NCI-H2227 (cell line): ENCODE measurements around the gene SEMA4D.

Experiments
- DNase-seq: peaks from one replicate; lab custom pipeline; 2025; ENCODE audit not compliant: unreplicated experiment; lab: John Stamatoyannopoulos, UW

Gene SEMA4D

DNA sequence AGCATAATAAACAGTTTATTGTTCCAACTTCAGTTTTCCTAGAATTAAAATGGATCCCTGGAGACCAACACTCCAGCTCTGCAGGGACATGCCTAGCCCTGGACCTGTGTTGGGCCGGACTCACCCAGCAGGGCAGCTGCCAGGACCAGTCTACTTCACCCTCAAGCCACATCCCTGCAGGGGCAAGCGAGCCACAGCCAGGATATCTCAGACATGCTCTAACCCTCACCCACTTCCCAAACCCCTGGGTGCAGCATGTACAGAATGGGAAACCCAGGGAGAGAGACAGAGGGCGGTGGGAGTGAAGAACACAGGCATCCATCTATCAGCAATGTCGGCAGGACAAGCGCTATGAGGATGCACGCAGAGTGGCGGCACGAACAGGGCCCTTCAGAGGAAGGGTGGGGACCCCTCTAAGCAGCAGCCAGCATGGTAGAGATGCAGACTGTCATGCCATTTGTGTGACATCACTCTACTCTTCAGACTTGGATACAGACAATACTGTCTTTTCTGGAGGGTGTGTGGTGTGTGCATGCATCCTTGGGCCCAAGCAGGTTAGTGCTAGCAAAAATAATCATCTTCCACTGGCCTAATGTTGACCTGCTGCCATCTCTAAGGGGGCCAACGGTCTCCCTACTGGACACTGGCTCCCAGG is 83.1 kb downstream of the SEMA4D start:
- no peak for DNase-seq

GRCh38 chr9:89413963-89414638 is 83.8 kb downstream of the SEMA4D start:
- no peak for DNase-seq

- DNase-seq: peak; percentile 69
Measured at GRCh38 chr9:89412951-89413350, 85.0 kb downstream of the SEMA4D start.

DNA sequence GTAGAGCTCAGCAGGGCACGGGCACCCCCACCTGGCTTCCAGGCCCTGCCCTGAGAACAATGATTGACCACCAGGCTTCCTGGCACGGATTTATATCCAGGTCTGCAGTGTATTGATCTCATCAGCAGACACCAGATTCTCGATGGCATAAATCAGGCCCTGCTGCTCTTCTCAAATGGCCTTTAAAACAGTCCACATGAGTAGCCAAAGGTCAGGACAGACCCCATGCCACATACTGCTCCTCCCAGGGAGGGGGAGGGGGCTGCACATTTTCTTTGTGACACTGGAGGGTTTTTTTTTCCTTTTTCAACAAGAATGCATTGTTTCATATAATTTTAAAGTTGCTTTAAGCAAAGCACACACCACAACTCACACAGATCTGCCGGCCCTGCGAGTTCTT is 85.4 kb downstream of the SEMA4D start:
- DNase-seq: no peak

- DNase-seq: no peak
Measured at GRCh38 chr9:89411759-89412158, 86.2 kb downstream of the SEMA4D start.

GRCh38 chr9:89410641-89411350 is 87.1 kb downstream of the SEMA4D start:
- no peak for DNase-seq

GRCh38 chr9:89410022-89410421 is 87.9 kb downstream of the SEMA4D start:
- DNase-seq: no peak

GRCh38 chr9:89409466-89409865 is 88.4 kb downstream of the SEMA4D start:
- no peak for DNase-seq

DNA sequence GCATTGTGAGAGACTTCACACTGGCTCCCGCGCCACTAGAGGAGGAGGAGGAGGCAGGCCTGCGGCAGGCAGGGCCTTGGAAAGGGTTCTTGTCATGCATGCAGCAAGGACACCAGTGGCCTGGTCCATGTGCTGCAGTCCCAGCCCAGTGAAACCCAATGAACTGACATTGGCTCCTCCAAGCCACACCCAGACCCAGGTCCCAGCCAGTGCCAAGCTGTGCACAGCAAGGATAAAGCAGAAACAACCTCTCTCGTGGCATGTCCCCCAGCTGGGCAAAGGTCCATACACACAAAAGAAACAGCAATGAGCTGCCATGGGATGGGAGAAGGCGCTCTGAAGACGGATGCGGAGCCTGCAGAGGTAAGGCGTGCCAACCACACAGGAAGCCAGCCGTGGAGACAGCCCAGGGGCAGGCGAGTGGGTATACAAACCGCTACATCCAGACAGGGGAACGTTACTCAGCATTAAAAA is 89.2 kb downstream of the SEMA4D start:
- DNase-seq: no peak

- no peak for DNase-seq
Measured at GRCh38 chr9:89407070-89407469, 90.8 kb downstream of the SEMA4D start.

GRCh38 chr9:89405826-89406225 is 92.1 kb downstream of the SEMA4D start:
- no peak for DNase-seq

DNA sequence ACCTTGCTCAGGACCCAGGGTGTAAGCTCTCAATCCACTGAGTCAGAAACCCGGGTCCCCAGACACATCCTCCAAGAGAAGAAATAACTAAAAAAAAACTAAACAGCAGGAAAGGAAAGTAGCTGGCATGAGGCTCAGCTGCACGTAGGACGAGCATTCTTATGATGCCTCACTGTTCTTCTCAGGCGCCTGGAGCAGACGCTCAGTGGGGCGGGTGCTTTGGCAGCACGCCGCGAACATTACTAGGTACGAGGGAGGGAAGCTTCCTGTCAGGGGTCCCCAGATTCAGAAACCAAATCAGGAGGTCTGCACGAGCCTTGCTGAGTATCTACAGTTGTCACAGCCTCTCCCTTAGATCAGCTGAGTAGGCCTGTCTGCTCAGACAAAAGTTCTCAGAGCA is 93.8 kb downstream of the SEMA4D start:
- no peak for DNase-seq

DNA sequence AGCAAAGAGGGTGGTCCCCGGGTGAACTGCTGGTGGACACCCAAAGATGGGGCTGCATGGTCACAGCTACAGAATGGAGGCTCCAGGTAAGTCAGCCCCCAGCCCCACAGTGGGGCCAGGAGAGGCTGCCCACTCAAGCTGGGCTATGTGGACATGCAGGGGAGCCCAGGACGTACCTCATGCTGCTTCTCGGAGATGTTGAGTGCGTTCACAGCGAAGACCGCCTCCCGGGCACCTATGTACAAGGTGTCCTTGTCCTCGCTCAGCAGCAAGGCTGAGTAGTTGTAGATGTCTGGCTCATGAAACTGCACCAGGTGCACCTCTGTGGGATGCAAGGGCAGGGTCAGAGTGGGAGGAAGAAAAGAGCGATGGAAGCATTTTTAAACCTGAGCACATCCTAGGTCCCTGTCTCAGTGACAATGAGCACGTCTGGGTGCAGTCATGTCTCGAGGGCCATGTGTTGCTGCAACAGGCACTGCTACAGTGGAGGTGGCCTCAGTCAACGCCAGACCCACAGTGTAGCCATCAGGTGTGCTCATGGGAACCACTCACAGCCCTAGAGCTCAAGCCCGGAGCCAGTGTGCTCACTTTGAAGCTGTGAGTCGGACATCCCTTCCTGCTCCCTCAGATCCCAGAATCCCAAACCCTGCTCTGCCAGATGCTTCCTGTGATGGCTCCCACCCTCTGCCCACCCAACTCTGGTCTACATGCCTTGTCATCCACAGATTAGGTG is 95.1 kb downstream of the SEMA4D start:
- no peak for DNase-seq

DNA sequence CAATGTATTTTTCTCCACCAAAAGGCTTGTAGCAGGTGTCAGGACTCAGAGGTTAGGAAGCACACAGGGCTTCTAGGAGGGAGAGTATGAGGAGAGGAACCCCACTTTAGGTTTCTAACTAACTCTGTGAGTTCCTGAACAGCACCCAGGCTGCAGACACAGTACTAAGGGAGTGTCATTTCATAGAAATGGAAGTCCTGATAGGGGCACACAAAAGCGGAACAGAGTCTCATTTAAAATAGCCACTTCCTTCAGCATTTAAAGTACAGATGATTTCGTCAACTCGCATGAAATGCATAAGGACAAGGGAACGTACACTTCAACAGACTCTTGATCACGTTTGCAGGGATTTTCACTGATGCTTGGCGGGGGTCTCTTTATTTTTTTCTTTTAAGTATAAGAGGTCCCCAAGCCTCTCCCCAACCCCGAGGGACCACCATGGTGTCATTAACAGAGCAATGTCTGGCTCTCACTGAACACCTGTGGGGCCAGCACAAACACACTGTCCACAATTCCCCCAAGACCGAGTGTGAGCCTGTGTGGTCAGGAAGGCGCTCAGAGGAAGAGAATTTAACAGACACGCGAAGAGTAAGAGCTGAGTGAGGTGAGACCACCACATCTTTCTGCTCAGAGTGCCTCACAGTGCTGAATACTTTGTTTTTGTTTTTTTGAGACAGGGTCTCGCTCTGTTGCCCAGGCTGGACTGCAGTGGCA is 97.4 kb downstream of the SEMA4D start:
- no peak for DNase-seq

GRCh38 chr9:89398621-89399020 is 99.3 kb downstream of the SEMA4D start:
- no peak for DNase-seq

- DNase-seq: no peak
Measured at GRCh38 chr9:89397471-89397870, 100.4 kb downstream of the SEMA4D start.

DNA sequence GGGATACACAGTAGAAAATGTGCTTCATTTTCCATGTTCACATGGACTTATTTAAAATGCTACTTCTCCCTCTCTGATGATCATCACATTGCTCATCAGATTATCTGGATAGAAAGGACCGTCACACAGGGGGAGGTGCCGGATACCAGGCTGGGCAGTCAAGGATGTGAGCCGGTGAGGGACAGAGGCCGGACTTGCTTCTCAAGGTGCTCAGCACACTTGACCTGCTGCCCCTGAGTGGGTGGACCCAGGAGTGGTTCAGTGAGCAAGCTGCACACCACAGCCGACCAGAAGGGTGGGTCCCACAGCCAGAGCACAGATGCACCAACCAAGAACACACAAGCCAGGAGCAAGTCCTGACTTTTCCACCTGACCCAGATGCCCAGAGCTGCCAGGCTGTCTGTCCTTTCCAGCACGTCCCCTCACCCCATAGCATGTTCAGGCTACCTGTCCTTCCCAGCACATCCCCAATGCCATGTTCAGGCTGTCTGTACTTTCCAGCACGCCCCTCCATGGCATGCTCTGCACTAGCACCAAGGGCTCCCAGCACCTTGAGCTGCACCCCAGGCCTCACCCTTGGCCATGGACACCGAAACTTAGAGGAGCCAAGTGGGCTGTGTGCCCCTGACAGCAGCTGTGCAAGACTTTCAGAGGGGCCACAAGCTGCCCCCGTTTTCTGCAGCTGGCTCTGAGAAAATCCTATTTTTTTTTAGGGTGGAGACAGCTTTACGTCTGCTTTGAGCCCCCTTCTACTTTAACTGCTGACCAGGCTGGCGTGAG is 101.8 kb downstream of the SEMA4D start:
- no peak for DNase-seq

- DNase-seq: no peak
Measured at GRCh38 chr9:89394412-89394811, 103.5 kb downstream of the SEMA4D start.

DNA sequence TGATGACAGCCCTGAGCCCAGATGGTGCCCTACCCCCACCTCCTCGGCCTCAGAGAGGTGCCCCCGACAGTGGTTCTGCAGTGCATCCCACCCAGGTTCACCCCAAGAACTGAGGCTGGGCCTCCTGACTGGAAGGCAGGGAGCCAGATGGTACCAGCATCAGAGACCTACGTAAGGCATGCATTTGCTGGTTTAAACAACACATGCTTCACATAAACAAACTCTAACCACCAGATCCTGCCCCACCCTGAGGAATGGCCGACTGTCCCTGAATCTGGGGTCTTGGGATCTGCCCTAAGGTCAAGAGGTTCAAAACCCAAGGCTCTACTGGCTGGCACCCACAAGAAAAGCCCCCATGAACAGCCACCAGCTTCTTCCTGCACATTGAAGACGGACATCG is 106.3 kb downstream of the SEMA4D start:
- DNase-seq: no peak

- no peak for DNase-seq
Measured at GRCh38 chr9:89390578-89391116, 107.3 kb downstream of the SEMA4D start.
